Dermis blood vessel endothelial cell (primary cell): ENCODE results near the gene COPE. TPM values are rescaled to one million over a fixed set of nuclear protein-coding genes. Genes with fewer than 3 reads are reported as not detected.

ENCODE experiments used
- DNase-seq: peaks from one replicate; pipeline ENCODE4 v3.0.0; 2010
- total RNA-seq: library from RNA; depleted of rRNA; stranded (reverse); fragments of >200 nt; gene quantifications from 2 replicates; pipeline ENCODE4 v1.2.3, GENCODE V29; 2014

Gene COPE
- total RNA-seq, 1 donor from 2014 or later, result 215 TPM

GRCh38 chr19:18894254-18895037, 24.7 kb downstream of the COPE start:
- DNase-seq, result no peak

- no peak for DNase-seq
Measured at GRCh38 chr19:18893587-18894253, 25.5 kb downstream of the COPE start.

- no peak for DNase-seq
Measured at GRCh38 chr19:18889949-18890745, 29.0 kb downstream of the COPE start.

GRCh38 chr19:18886972-18887371, 32.2 kb downstream of the COPE start:
- no peak for DNase-seq

GRCh38 chr19:18883526-18884304, 35.5 kb downstream of the COPE start:
- DNase-seq, result no peak

- DNase-seq, result no peak
Measured at GRCh38 chr19:18881491-18881890, 37.7 kb downstream of the COPE start.

- DNase-seq, result peak; percentile 49
Measured at GRCh38 chr19:18879579-18880373, 39.4 kb downstream of the COPE start.

GRCh38 chr19:18878858-18879578, 40.2 kb downstream of the COPE start:
- DNase-seq, result no peak

- no peak for DNase-seq
Measured at GRCh38 chr19:18878058-18878797, 41.0 kb downstream of the COPE start.

- DNase-seq, result no peak
Measured at GRCh38 chr19:18876865-18877264, 42.3 kb downstream of the COPE start.

GRCh38 chr19:18875726-18876125, 43.5 kb downstream of the COPE start:
- DNase-seq, result no peak

- DNase-seq, result no peak
Measured at GRCh38 chr19:18871543-18871942, 47.6 kb downstream of the COPE start.

- DNase-seq, result no peak
Measured at GRCh38 chr19:18870531-18871172, 48.5 kb downstream of the COPE start.

- no peak for DNase-seq
Measured at GRCh38 chr19:18869781-18870530, 49.2 kb downstream of the COPE start.

GRCh38 chr19:18869023-18869618, 50.1 kb downstream of the COPE start:
- DNase-seq, result peak; percentile 52

GRCh38 chr19:18868380-18869022, 50.7 kb downstream of the COPE start:
- peak; percentile 11 for DNase-seq

GRCh38 chr19:18867751-18868150, 51.4 kb downstream of the COPE start:
- no peak for DNase-seq

- DNase-seq, result no peak
Measured at GRCh38 chr19:18867199-18867598, 52.0 kb downstream of the COPE start.
